Cardiac muscle cell (in vitro differentiated cells and primary cell): ENCODE measurements around the gene SLC9A8. TPM values are rescaled to one million over a fixed set of nuclear protein-coding genes. Genes with fewer than 3 reads are reported as not detected.

Source experiments
- DNase-seq, 2 donors: peaks; one replicate each; pipeline versions ENCODE4 v3.0.0 to v3.0.0-alpha.2; 2010 to 2017; ENCODE audit warnings: low read depth in 1 of 2, low spot score in 1 of 2
- H3K27ac ChIP-seq: fragments of 200-600 bp; sonication (generic); 2 replicates; pipeline ENCODE4 v1.5.1; 2016
- H3K27me3 ChIP-seq: fragments of 200-600 bp; sonication (generic); 2 replicates; pipeline ENCODE4 v1.6.0; 2016; ENCODE audit warnings: control low read depth
- H3K36me3 ChIP-seq: fragments of 200-600 bp; sonication (generic); 2 replicates; pipeline ENCODE4 v1.5.1; 2016; ENCODE audit warnings: control low read depth
- H3K4me1 ChIP-seq: fragments of 200-600 bp; sonication (generic); 2 replicates; pipeline ENCODE4 v1.8.1; 2017; ENCODE audit warnings: low read depth, mild to moderate bottlenecking, mixed run types
- H3K4me3 ChIP-seq: fragments of 200-600 bp; sonication (generic); 2 replicates; pipeline ENCODE4 v1.5.1; 2016; ENCODE audit warnings: mild to moderate bottlenecking
- H3K9me3 ChIP-seq: fragments of 200-600 bp; sonication (generic); 2 replicates; pipeline ENCODE4 v1.5.1; 2017; ENCODE audit warnings: low read depth, mild to moderate bottlenecking, control low read depth
- CTCF ChIP-seq: IDR thresholded peaks from 2 replicates; pipeline ENCODE4 v1.5.1; 2012; ENCODE audit warnings: low read depth, mild to moderate bottlenecking, low read length
- polyA plus RNA-seq: library from polyadenylated mRNA; unstranded; fragments of >200 nt; fragmentation: Nextera tagmentation; extraction: Ambion mirVana; gene quantifications from 2 replicates; pipeline ENCODE4 v1.2.1, GENCODE V29; 2016
- total RNA-seq: library from RNA; depleted of rRNA; stranded (reverse); fragments of >200 nt; gene quantifications from 2 replicates; pipeline ENCODE4 v1.2.3, GENCODE V29; 2016

The SLC9A8 gene
- total and polyA plus RNA-seq, 2 experiments from 2014 or later, result 4.4 to 9.4 TPM

DNA sequence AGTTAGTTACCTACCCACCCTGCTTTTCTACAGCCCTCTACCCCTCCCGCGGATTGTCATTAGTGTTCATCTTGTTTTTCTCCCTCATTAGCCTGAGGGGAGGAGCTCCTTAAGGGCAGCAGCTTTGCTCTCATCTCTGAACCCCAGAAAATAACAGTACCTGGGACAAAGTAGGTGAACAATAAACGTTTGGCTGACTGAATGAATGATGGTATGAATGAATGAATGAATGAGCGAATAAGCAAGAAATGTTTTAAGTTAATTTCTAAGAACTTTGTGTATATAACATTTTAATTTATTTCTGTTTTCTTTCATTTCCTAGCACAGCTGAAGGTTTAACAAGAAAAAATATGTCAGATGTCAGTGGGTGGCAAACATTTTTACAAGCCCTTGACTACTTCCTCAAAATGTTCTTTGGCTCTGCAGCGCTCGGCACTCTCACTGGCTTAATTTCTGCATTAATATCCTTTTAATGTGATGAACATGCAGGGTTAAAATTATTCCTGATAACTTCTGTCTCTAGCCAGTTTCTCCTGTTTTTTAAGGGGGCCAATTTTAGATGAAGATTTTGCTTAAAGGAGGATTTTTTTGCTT is 50.1 kb downstream of the SLC9A8 start:
- no peaks in the 10 kb centered on the region for H3K27me3 ChIP-seq
- peaks cover 4% of the 10 kb centered on the region for H3K36me3 ChIP-seq
- H3K4me1 ChIP-seq, result peaks cover 3% of the 10 kb centered on the region
- no peak overlapping the region for H3K27ac ChIP-seq
- no peak overlapping the region for H3K4me3 ChIP-seq
- no peak for DNase-seq
- TF ChIP-seq CTCF, result no peak
- no peaks in the 10 kb centered on the region for H3K9me3 ChIP-seq

DNA sequence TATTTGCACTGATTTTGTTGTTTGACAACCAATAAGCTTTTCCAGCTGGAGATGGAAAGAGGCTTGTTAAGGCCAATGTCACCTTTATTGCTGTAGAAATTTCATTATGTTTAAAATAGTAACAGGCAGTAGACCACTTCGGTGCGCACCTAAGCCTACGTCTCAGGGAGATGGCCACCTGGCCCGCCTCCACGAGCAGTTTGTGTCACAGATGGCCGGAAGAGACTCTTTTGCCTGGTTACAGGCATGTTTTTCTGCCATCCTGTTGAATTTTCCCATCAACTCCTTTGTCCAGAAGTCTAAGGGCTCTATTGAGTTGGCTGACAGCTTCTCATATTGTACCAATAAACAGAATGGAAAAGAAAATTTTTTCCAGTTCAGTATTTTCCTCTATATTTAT is 51.0 kb downstream of the SLC9A8 start:
- peaks cover 3% of the 10 kb centered on the region for H3K4me1 ChIP-seq
- DNase-seq, result no peak
- H3K27me3 ChIP-seq, result no peaks in the 10 kb centered on the region
- H3K4me3 ChIP-seq, result no peak overlapping the region
- no peaks in the 10 kb centered on the region for H3K36me3 ChIP-seq
- TF ChIP-seq CTCF, result no peak
- H3K27ac ChIP-seq, result no peak overlapping the region
- no peaks in the 10 kb centered on the region for H3K9me3 ChIP-seq

GRCh38 chr20:49865559-49865958 is 52.9 kb downstream of the SLC9A8 start:
- no peaks in the 10 kb centered on the region for H3K27me3 ChIP-seq
- no peaks in the 10 kb centered on the region for H3K36me3 ChIP-seq
- no peak overlapping the region for H3K4me3 ChIP-seq
- no peak for TF ChIP-seq CTCF
- H3K27ac ChIP-seq, result no peak overlapping the region
- peaks cover 3% of the 10 kb centered on the region for H3K4me1 ChIP-seq
- DNase-seq, result peak in 1 of 2 donors; percentile 45
- no peaks in the 10 kb centered on the region for H3K9me3 ChIP-seq

GRCh38 chr20:49866051-49866450 is 53.4 kb downstream of the SLC9A8 start:
- TF ChIP-seq CTCF, result no peak
- no peaks in the 10 kb centered on the region for H3K9me3 ChIP-seq
- no peak overlapping the region for H3K4me3 ChIP-seq
- H3K36me3 ChIP-seq, result no peaks in the 10 kb centered on the region
- peaks cover 3% of the 10 kb centered on the region for H3K4me1 ChIP-seq
- H3K27me3 ChIP-seq, result no peaks in the 10 kb centered on the region
- DNase-seq, result peak in 1 of 2 donors; percentile 5
- no peak overlapping the region for H3K27ac ChIP-seq

GRCh38 chr20:49867453-49868215 is 55.0 kb downstream of the SLC9A8 start:
- Histone ChIP-seq H3K9me3 (no peaks in the 10 kb centered on the region), H3K27me3 (no peaks in the 10 kb centered on the region), H3K36me3 (no peaks in the 10 kb centered on the region), H3K4me1 (peaks cover 3% of the 10 kb centered on the region), H3K4me3 (no peak overlapping the region), H3K27ac (no peak overlapping the region)
- no peak for DNase-seq
- TF ChIP-seq CTCF, result no peak
